ENCODE data around the gene DGCR6L. TPM values are rescaled to one million over a fixed set of nuclear protein-coding genes. Genes with fewer than 3 reads are reported as not detected.
"Not testable (repeated sequence)": the region's sequence is repeated elsewhere in the genome, so short reads cannot be mapped to it uniquely, and the experiment has no call there.

DGCR6L gene
- total RNA-seq (10 to 100 TPM; 36.1 to 38.9 TPM), polyA plus RNA-seq (100 to 1,000 TPM; 104 to 144 (median 124) TPM), total RNA-seq (12.3 to 29.1 (median 23.0) reads per million in 6 experiments)

GRCh38 chr22:20319745-20320658 lies at the start of gene DGCR6L:
TSS of gene DGCR6L (minus strand) at chr22:20320060. CDS start at chr22:20319988, 72 bp downstream.
- Mint-ChIP-seq H3K27me3 (no peaks in the 10 kb centered on the region), H3K4me1 (peaks cover 27 to 66% (median 62%) of the 10 kb centered on the region in 4 donors), H3K9me3 (no peaks in the 10 kb centered on the region), H3K27ac (peak within 1 kb of the TSS; percentile 73 to 95 (median 90)), H3K36me3 (no peaks in the 10 kb centered on the region), H3K4me3 (peak within 1 kb of the TSS; percentile 87 to 94 (median 93))
- ATAC-seq: peak; percentile 81 to 84
- DNase-seq: peak; percentile 93 to 97 (median 95)
- POLR2A ChIA-PET: interaction anchor here (0.6 to 1.9 kb wide), 11 partner anchors 12 to 300 kb away, joined by 3 to 20 read pairs (median 3); partner anchors contain the start of gene ZNF74

- H3K27me3 Mint-ChIP-seq, DNase-seq, H3K36me3 Mint-ChIP-seq, H3K9me3 Mint-ChIP-seq, H3K4me3 Mint-ChIP-seq, H3K27ac Mint-ChIP-seq, ATAC-seq, POLR2A ChIA-PET: not testable (repeated sequence)
- peaks cover 2 to 15% (median 11%) of the 10 kb centered on the region in 4 donors for H3K4me1 Mint-ChIP-seq
Measured at GRCh38 chr22:20368875-20369274, 49.0 kb upstream of the DGCR6L start.

DNA sequence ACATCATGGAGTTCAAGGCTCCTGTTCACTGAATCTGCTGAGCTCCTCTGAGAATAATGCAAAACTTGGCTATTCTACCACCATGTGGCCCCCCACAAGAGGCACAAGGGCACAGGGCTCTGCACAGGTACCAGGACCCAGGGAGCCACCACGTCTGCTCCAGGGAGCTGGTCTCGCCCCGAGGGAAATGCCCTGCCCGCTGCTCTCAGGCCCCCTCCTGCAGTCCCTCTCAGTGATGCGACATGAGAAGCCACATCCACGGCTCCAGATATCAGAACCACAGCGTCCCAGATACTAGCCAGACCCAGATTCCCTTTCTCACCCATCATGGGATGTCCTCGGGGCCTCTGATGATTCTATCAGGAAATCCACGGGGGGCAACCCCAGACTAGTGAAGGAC lies 47.0 kb upstream of the DGCR6L start:
- POLR2A ChIA-PET: not testable (repeated sequence)

DNA sequence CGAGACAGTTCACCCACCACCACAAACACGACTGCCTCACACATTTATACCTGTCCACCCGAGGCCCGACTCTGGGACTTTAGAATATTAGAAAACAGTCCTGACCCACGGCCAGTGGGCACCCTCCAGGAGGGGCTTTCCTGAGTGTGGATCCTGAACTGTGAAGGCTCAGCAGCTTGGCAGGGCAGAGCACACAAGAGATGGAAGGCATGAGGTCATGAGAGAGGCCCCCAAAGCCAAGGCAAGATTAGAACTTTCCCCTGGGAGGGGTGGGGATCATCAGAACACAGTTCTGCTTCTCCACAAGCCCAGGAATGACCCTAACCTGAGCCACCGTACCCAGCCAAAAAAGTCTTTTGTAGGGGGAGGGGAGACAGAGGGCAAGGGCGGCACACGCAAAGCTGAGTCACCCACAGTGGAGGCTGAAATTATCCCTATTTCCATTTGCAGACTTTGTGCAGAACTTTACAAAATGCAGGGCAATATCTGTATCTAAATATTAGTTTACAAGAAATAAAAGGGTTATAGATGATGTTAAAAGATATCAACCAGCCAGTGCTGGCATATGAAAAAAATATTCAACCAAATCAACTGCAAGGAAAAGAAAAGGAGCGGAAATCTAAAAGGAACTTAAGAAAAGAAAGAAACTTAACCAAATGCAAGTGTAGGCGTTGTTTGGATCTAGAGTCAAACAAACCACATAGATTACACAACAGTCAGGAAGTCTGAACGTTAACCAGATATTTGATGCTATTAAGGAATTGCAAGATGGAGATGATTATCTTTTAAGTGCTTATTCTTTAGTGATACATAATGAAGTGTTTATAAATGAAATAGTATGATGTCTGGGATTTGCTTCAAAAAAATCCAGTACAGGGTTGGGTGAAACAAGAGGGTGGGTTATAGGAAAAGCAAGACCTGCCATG lies 44.7 kb upstream of the DGCR6L start:
- H3K4me1 Mint-ChIP-seq: peaks cover 6 to 21% (median 13%) of the 10 kb centered on the region in 4 donors
- H3K27ac Mint-ChIP-seq: peak overlapping the region in 3 of 10 donors; percentile 34 to 59 (median 57)
- ATAC-seq, POLR2A ChIA-PET, DNase-seq, H3K27me3 Mint-ChIP-seq, H3K36me3 Mint-ChIP-seq, H3K9me3 Mint-ChIP-seq: not testable (repeated sequence)
- peak overlapping the region in 3 of 10 donors; percentile 1 to 28 (median 26) for H3K4me3 Mint-ChIP-seq

More for the DNA sequence above, 47.0 kb upstream of the DGCR6L start:
- not testable (repeated sequence) for H3K4me3 Mint-ChIP-seq, DNase-seq, ATAC-seq, H3K9me3 Mint-ChIP-seq, H3K27ac Mint-ChIP-seq, H3K27me3 Mint-ChIP-seq, H3K36me3 Mint-ChIP-seq
- H3K4me1 Mint-ChIP-seq: peaks cover 6 to 23% (median 14%) of the 10 kb centered on the region in 4 donors

- ATAC-seq, H3K9me3 Mint-ChIP-seq, POLR2A ChIA-PET, H3K4me3 Mint-ChIP-seq, H3K27me3 Mint-ChIP-seq, H3K27ac Mint-ChIP-seq, DNase-seq, H3K36me3 Mint-ChIP-seq: not testable (repeated sequence)
- H3K4me1 Mint-ChIP-seq: peaks cover 6 to 21% (median 13%) of the 10 kb centered on the region in 4 donors
Measured at GRCh38 chr22:20362403-20362802, 42.5 kb upstream of the DGCR6L start.

DNA sequence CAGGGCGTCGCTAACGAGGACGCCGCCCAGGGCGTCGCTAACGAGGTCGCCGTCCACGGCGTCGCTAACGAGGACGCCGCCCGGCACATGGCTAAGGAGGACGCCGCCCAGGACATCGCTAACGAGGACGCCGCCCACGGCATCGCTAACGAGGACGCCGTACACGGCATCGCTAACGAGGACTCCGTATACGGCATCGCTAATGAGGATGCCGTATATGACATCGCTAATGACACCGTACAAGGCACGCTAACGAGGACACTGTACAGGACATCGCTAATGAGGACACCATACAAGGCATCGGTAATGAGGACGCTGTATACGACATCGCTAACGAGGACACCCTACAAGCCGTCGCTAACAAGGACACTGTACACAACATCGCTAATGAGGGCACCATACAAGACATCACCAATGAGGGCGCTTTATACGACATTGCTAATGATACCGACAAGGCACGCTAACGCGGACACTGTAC lies 41.9 kb upstream of the DGCR6L start:
- H3K9me3 Mint-ChIP-seq, ATAC-seq, POLR2A ChIA-PET, DNase-seq, H3K36me3 Mint-ChIP-seq, H3K27me3 Mint-ChIP-seq: not testable (repeated sequence)
- H3K27ac Mint-ChIP-seq: peak overlapping the region in 1 of 10 donors; percentile 47
- peaks cover 6 to 21% (median 13%) of the 10 kb centered on the region in 4 donors for H3K4me1 Mint-ChIP-seq
- peak overlapping the region in 1 of 10 donors; percentile 71 for H3K4me3 Mint-ChIP-seq

DNA sequence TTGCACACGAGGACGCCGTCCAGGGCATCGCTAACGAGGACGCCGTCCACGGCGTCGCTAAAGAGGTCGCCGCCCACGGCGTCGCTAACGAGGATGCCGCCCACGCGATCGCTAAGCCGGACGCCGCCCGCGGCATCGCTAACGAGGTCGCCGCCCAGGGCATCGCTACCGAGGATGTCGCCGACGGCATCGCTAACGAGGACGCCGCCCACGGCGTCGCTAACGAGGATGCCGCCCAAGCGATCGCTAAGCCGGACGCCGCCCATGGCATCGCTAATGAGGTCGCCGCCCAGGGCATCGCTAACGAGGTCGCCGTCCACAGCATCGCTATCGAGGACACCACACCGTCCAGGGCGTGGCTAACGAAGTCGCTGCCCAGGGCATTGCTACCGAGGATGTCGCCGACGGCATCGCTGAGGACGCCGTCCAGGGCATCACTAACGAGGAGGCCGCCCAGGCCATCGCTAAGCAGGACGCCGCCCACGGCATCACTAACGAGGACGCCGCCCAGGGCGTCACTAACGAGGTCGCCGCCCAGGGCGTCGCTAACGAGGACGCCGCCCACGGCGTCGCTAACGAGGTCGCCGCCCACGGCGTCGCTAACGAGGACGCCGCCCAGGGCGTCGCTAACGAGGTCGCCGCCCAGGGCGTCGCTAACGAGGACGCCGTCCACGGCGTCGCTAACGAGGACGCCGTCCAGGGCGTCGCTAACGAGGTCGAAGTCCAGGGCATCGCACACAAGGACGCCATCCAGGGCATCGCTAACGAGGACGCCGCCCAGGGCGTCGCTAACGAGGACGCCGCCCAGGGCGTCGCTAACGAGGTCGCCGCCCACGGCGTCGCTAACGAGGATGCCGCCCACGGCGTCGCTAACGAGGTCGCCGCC lies 41.2 kb upstream of the DGCR6L start:
- peaks cover 6 to 21% (median 13%) of the 10 kb centered on the region in 4 donors for H3K4me1 Mint-ChIP-seq

DNA sequence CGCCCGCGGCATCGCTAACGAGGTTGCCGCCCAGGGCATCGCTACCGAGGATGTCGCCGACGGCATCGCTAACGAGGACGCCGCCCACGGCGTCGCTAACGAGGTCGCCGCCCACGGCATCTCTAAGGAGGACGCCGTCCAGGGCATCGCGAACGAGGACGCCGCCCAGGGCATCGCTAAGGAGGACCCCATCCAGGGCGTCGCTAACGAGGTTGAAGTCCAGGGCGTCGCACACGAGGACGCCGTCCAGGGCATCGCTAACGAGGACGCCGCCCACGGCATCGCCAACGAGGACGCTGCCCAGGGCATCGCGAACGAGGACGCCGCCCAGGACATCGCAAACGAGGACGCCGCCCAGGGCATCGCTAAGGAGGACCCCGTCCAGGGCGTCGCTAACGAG lies 40.4 kb upstream of the DGCR6L start:
- H3K36me3 Mint-ChIP-seq, H3K4me3 Mint-ChIP-seq, H3K27me3 Mint-ChIP-seq, ATAC-seq, POLR2A ChIA-PET, H3K9me3 Mint-ChIP-seq, H3K27ac Mint-ChIP-seq, DNase-seq: not testable (repeated sequence)
- H3K4me1 Mint-ChIP-seq: peaks cover 6 to 18% (median 12%) of the 10 kb centered on the region in 4 donors

More for the DNA sequence above, 41.2 kb upstream of the DGCR6L start:
- ATAC-seq, H3K9me3 Mint-ChIP-seq, H3K27me3 Mint-ChIP-seq, H3K27ac Mint-ChIP-seq, DNase-seq, POLR2A ChIA-PET, H3K4me3 Mint-ChIP-seq, H3K36me3 Mint-ChIP-seq: not testable (repeated sequence)

- H3K36me3 Mint-ChIP-seq, ATAC-seq, H3K4me1 Mint-ChIP-seq, H3K9me3 Mint-ChIP-seq, H3K4me3 Mint-ChIP-seq, DNase-seq, POLR2A ChIA-PET, H3K27ac Mint-ChIP-seq, H3K27me3 Mint-ChIP-seq: not testable (repeated sequence)
Measured at GRCh38 chr22:20358503-20359239, 38.8 kb upstream of the DGCR6L start.

GRCh38 chr22:20357967-20358366 lies 38.1 kb upstream of the DGCR6L start:
- H3K36me3 Mint-ChIP-seq, H3K4me1 Mint-ChIP-seq, DNase-seq, H3K27me3 Mint-ChIP-seq, H3K4me3 Mint-ChIP-seq, H3K9me3 Mint-ChIP-seq, POLR2A ChIA-PET, ATAC-seq, H3K27ac Mint-ChIP-seq: not testable (repeated sequence)

DNA sequence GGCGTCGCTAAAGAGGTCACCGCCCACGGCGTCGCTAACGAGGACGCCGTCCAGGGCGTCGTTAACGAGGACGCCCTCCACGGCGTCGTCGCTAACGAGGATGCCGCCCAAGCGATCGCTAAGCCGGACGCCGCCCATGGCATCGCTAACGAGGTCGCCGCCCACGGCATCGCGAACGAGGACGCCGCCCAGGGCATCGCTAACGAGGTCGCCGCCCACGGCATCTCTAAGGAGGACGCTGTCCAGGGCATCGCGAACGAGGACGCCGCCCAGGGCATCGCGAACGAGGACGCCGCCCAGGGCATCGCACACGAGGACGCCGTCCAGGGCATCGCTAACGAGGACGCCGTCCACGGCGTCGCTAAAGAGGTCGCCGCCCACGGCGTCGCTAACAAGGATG lies 37.0 kb upstream of the DGCR6L start:
- H3K4me1 Mint-ChIP-seq, H3K27ac Mint-ChIP-seq, H3K36me3 Mint-ChIP-seq, ATAC-seq, H3K4me3 Mint-ChIP-seq, DNase-seq, H3K27me3 Mint-ChIP-seq, POLR2A ChIA-PET, H3K9me3 Mint-ChIP-seq: not testable (repeated sequence)
